Measurements from ENCODE around the gene SEPTIN6. TPM values are rescaled to one million over a fixed set of nuclear protein-coding genes. Genes with fewer than 3 reads are reported as not detected.
A peak's percentile ranks its signal among the peaks of the same experiment; 100 is the strongest.

Gene SEPTIN6
- 1 to 10 TPM; 5.4 to 7.3 TPM for polyA plus RNA-seq

GRCh38 chrX:119693040-119693995, at the start of gene SEPTIN6:
SEPTIN6 (minus strand) TSS chrX:119693168; CDS start chrX:119693105, 63 bp downstream.
- no peaks in the 10 kb centered on the region for H3K4me1 ChIP-seq (ENCODE audit: control insufficient read depth in 2 of 2, insufficient read depth in 2 of 2, low read length in 1 of 2)
- H3K27ac ChIP-seq (ENCODE audit: low read depth in 2 of 2, low read length in 1 of 2), result peak within 1 kb of the TSS; percentile 72 to 76
- WGBS, 2 donors, result 6 to 23% methylated on average over 56 to 59 of the region's 59 CpGs
- peak within 1 kb of the TSS; percentile 56 to 80 for H3K4me3 ChIP-seq (ENCODE audit: low read depth in 1 of 2, low read length in 2 of 2)
- no peaks in the 10 kb centered on the region for H3K27me3 ChIP-seq (ENCODE audit: control insufficient read depth in 1 of 2, insufficient read depth in 2 of 2, low read length in 2 of 2)
- no peaks in the 10 kb centered on the region for H3K9me3 ChIP-seq (ENCODE audit: control insufficient read depth in 2 of 2, insufficient read depth in 1 of 2, low read depth in 1 of 2, low read length in 1 of 2)
- no peaks in the 10 kb centered on the region for H3K36me3 ChIP-seq (ENCODE audit: control insufficient read depth in 2 of 2, insufficient read depth in 2 of 2, low read length in 1 of 2)

GRCh38 chrX:119738742-119739141, 45.8 kb upstream of the SEPTIN6 start:
- 69% methylated on average over 5 of the region's 5 CpGs for WGBS, 2 donors

GRCh38 chrX:119736206-119736764, 43.3 kb upstream of the SEPTIN6 start:
- WGBS, 2 donors, result 62 to 70% methylated on average over 11 to 12 of the region's 12 CpGs

More at GRCh38 chrX:119738742-119739141, 45.8 kb upstream of the SEPTIN6 start:
- Histone ChIP-seq H3K27me3 (ENCODE audit: control insufficient read depth in 1 of 2, insufficient read depth in 2 of 2, low read length in 2 of 2) (no peaks in the 10 kb centered on the region), H3K4me3 (ENCODE audit: low read depth in 1 of 2, low read length in 2 of 2) (no peak overlapping the region), H3K4me1 (ENCODE audit: control insufficient read depth in 2 of 2, insufficient read depth in 2 of 2, low read length in 1 of 2) (no peaks in the 10 kb centered on the region), H3K27ac (ENCODE audit: low read depth in 2 of 2, low read length in 1 of 2) (no peak overlapping the region), H3K36me3 (ENCODE audit: control insufficient read depth in 2 of 2, insufficient read depth in 2 of 2, low read length in 1 of 2) (no peaks in the 10 kb centered on the region), H3K9me3 (ENCODE audit: control insufficient read depth in 2 of 2, insufficient read depth in 1 of 2, low read depth in 1 of 2, low read length in 1 of 2) (no peaks in the 10 kb centered on the region)

GRCh38 chrX:119735467-119735866, 42.5 kb upstream of the SEPTIN6 start:
- Histone ChIP-seq H3K4me3 (ENCODE audit: low read depth in 1 of 2, low read length in 2 of 2) (no peak overlapping the region), H3K27ac (ENCODE audit: low read depth in 2 of 2, low read length in 1 of 2) (no peak overlapping the region), H3K4me1 (ENCODE audit: control insufficient read depth in 2 of 2, insufficient read depth in 2 of 2, low read length in 1 of 2) (no peaks in the 10 kb centered on the region), H3K27me3 (ENCODE audit: control insufficient read depth in 1 of 2, insufficient read depth in 2 of 2, low read length in 2 of 2) (no peaks in the 10 kb centered on the region), H3K36me3 (ENCODE audit: control insufficient read depth in 2 of 2, insufficient read depth in 2 of 2, low read length in 1 of 2) (no peaks in the 10 kb centered on the region), H3K9me3 (ENCODE audit: control insufficient read depth in 2 of 2, insufficient read depth in 1 of 2, low read depth in 1 of 2, low read length in 1 of 2) (no peaks in the 10 kb centered on the region)
- WGBS, 2 donors, result 83 to 86% methylated on average over 6 of the region's 6 CpGs

More at GRCh38 chrX:119736206-119736764, 43.3 kb upstream of the SEPTIN6 start:
- Histone ChIP-seq H3K27ac (ENCODE audit: low read depth in 2 of 2, low read length in 1 of 2) (no peak overlapping the region), H3K36me3 (ENCODE audit: control insufficient read depth in 2 of 2, insufficient read depth in 2 of 2, low read length in 1 of 2) (no peaks in the 10 kb centered on the region), H3K27me3 (ENCODE audit: control insufficient read depth in 1 of 2, insufficient read depth in 2 of 2, low read length in 2 of 2) (no peaks in the 10 kb centered on the region), H3K9me3 (ENCODE audit: control insufficient read depth in 2 of 2, insufficient read depth in 1 of 2, low read depth in 1 of 2, low read length in 1 of 2) (no peaks in the 10 kb centered on the region), H3K4me1 (ENCODE audit: control insufficient read depth in 2 of 2, insufficient read depth in 2 of 2, low read length in 1 of 2) (no peaks in the 10 kb centered on the region), H3K4me3 (ENCODE audit: low read depth in 1 of 2, low read length in 2 of 2) (no peak overlapping the region)

- 16 to 45% methylated on average over 7 of the region's 7 CpGs for WGBS, 2 donors
- Histone ChIP-seq H3K36me3 (ENCODE audit: control insufficient read depth in 2 of 2, insufficient read depth in 2 of 2, low read length in 1 of 2) (no peaks in the 10 kb centered on the region), H3K27ac (ENCODE audit: low read depth in 2 of 2, low read length in 1 of 2) (no peak overlapping the region), H3K27me3 (ENCODE audit: control insufficient read depth in 1 of 2, insufficient read depth in 2 of 2, low read length in 2 of 2) (no peaks in the 10 kb centered on the region), H3K9me3 (ENCODE audit: control insufficient read depth in 2 of 2, insufficient read depth in 1 of 2, low read depth in 1 of 2, low read length in 1 of 2) (no peaks in the 10 kb centered on the region), H3K4me1 (ENCODE audit: control insufficient read depth in 2 of 2, insufficient read depth in 2 of 2, low read length in 1 of 2) (no peaks in the 10 kb centered on the region), H3K4me3 (ENCODE audit: low read depth in 1 of 2, low read length in 2 of 2) (no peak overlapping the region)
Observed at GRCh38 chrX:119734897-119735339, 42.0 kb upstream of the SEPTIN6 start.

- H3K4me3 ChIP-seq (ENCODE audit: low read depth in 1 of 2, low read length in 2 of 2), result no peak overlapping the region
- 42 to 43% methylated on average over 14 of the region's 14 CpGs for WGBS, 2 donors
- no peaks in the 10 kb centered on the region for H3K36me3 ChIP-seq (ENCODE audit: control insufficient read depth in 2 of 2, insufficient read depth in 2 of 2, low read length in 1 of 2)
- no peaks in the 10 kb centered on the region for H3K27me3 ChIP-seq (ENCODE audit: control insufficient read depth in 1 of 2, insufficient read depth in 2 of 2, low read length in 2 of 2)
- H3K27ac ChIP-seq (ENCODE audit: low read depth in 2 of 2, low read length in 1 of 2), result no peak overlapping the region
- no peaks in the 10 kb centered on the region for H3K4me1 ChIP-seq (ENCODE audit: control insufficient read depth in 2 of 2, insufficient read depth in 2 of 2, low read length in 1 of 2)
- H3K9me3 ChIP-seq (ENCODE audit: control insufficient read depth in 2 of 2, insufficient read depth in 1 of 2, low read depth in 1 of 2, low read length in 1 of 2), result no peaks in the 10 kb centered on the region
Observed at GRCh38 chrX:119729408-119730201, 36.6 kb upstream of the SEPTIN6 start.

- WGBS, 2 donors, result 58 to 75% methylated on average over 5 of the region's 5 CpGs
- Histone ChIP-seq H3K27ac (ENCODE audit: low read depth in 2 of 2, low read length in 1 of 2) (no peak overlapping the region), H3K9me3 (ENCODE audit: control insufficient read depth in 2 of 2, insufficient read depth in 1 of 2, low read depth in 1 of 2, low read length in 1 of 2) (no peaks in the 10 kb centered on the region), H3K27me3 (ENCODE audit: control insufficient read depth in 1 of 2, insufficient read depth in 2 of 2, low read length in 2 of 2) (no peaks in the 10 kb centered on the region), H3K36me3 (ENCODE audit: control insufficient read depth in 2 of 2, insufficient read depth in 2 of 2, low read length in 1 of 2) (no peaks in the 10 kb centered on the region), H3K4me3 (ENCODE audit: low read depth in 1 of 2, low read length in 2 of 2) (no peak overlapping the region), H3K4me1 (ENCODE audit: control insufficient read depth in 2 of 2, insufficient read depth in 2 of 2, low read length in 1 of 2) (no peaks in the 10 kb centered on the region)
Observed at GRCh38 chrX:119728487-119728886, 35.5 kb upstream of the SEPTIN6 start.

- no peaks in the 10 kb centered on the region for H3K27me3 ChIP-seq (ENCODE audit: control insufficient read depth in 1 of 2, insufficient read depth in 2 of 2, low read length in 2 of 2)
- H3K27ac ChIP-seq (ENCODE audit: low read depth in 2 of 2, low read length in 1 of 2), result no peak overlapping the region
- no peaks in the 10 kb centered on the region for H3K36me3 ChIP-seq (ENCODE audit: control insufficient read depth in 2 of 2, insufficient read depth in 2 of 2, low read length in 1 of 2)
- no peaks in the 10 kb centered on the region for H3K9me3 ChIP-seq (ENCODE audit: control insufficient read depth in 2 of 2, insufficient read depth in 1 of 2, low read depth in 1 of 2, low read length in 1 of 2)
- no peak overlapping the region for H3K4me3 ChIP-seq (ENCODE audit: low read depth in 1 of 2, low read length in 2 of 2)
- WGBS, 2 donors, result 51 to 52% methylated on average over 7 of the region's 7 CpGs
- H3K4me1 ChIP-seq (ENCODE audit: control insufficient read depth in 2 of 2, insufficient read depth in 2 of 2, low read length in 1 of 2), result no peaks in the 10 kb centered on the region
Observed at GRCh38 chrX:119726900-119727555, 34.1 kb upstream of the SEPTIN6 start.

GRCh38 chrX:119721926-119722325, 29.0 kb upstream of the SEPTIN6 start:
- no peak overlapping the region for H3K27ac ChIP-seq (ENCODE audit: low read depth in 2 of 2, low read length in 1 of 2)
- H3K27me3 ChIP-seq (ENCODE audit: control insufficient read depth in 1 of 2, insufficient read depth in 2 of 2, low read length in 2 of 2), result no peaks in the 10 kb centered on the region
- H3K4me1 ChIP-seq (ENCODE audit: control insufficient read depth in 2 of 2, insufficient read depth in 2 of 2, low read length in 1 of 2), result no peaks in the 10 kb centered on the region
- WGBS, 2 donors, result 95 to 100% methylated on average over 2 of the region's 2 CpGs
- no peaks in the 10 kb centered on the region for H3K36me3 ChIP-seq (ENCODE audit: control insufficient read depth in 2 of 2, insufficient read depth in 2 of 2, low read length in 1 of 2)
- H3K4me3 ChIP-seq (ENCODE audit: low read depth in 1 of 2, low read length in 2 of 2), result no peak overlapping the region
- no peaks in the 10 kb centered on the region for H3K9me3 ChIP-seq (ENCODE audit: control insufficient read depth in 2 of 2, insufficient read depth in 1 of 2, low read depth in 1 of 2, low read length in 1 of 2)
